ENCODE results near the gene TMEM54. TPM values are rescaled to one million over a fixed set of nuclear protein-coding genes. Genes with fewer than 3 reads are reported as not detected.

Gene TMEM54
- total RNA-seq, 1 experiment from 2014 or later = 102 TPM

DNA sequence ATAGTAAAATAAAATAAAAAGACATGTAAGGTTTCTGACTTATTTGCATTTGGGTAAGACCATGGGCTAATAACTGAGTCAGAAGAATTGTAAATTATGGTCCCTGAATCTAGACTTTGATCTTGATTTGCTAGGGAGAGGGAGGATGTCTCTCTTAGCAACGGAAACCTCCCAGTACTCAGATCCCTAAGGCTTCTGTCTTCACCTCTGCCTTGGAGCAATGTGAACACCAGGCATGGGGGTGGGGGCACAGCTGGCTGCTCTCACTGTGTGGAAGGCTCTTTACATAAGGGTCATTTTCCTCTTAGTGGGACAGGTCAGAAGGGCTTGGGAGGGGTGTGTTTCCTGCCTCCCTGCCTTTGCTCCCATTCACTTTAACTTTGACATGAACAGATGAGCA lies 17.0 kb upstream of the TMEM54 start:
- Histone ChIP-seq H2AFZ (no peak overlapping the region), H3K9me2 (ENCODE audit: insufficient read depth) (no peaks in the 10 kb centered on the region), H3F3A (ENCODE audit: insufficient read depth, low read depth) (peaks cover 3% of the 10 kb centered on the region; the same call in 1 of the 2 replicates), H3K4me1 (replicated peaks; ENCODE audit: insufficient read depth) (no peaks in the 10 kb centered on the region), H3K27me3 (ENCODE audit: insufficient read depth, low read depth) (no peaks in the 10 kb centered on the region), H3K27ac (no peak overlapping the region), H3K36me3 (ENCODE audit: low read depth) (no peaks in the 10 kb centered on the region), H3K4me2 (no peak overlapping the region), H3K4me3 (no peak overlapping the region), H3K9me3 (ENCODE audit: insufficient read depth, low read depth) (no peaks in the 10 kb centered on the region), H3K79me2 (ENCODE audit: low read depth) (no peaks in the 10 kb centered on the region), H4K20me1 (ENCODE audit: insufficient read depth) (no peaks in the 10 kb centered on the region)
- POLR2A ChIA-PET (ENCODE audit: unreplicated experiment) = no interaction called here
- BruUV-seq (replicated peaks) = no TSS peak
- intact Hi-C loops (cut with micrococcal nuclease; ENCODE audit: unreplicated experiment) = no loop called here
- TF ChIP-seq EZH2 (IDR thresholded peaks at IDR 0.05; ENCODE audit: low read depth) = no peak
- no peak for TF ChIP-seq CTCF (conservative IDR thresholded peaks at IDR 0.05)
- CTCF ChIA-PET = no interaction called here
- no peak for DNase-seq

DNA sequence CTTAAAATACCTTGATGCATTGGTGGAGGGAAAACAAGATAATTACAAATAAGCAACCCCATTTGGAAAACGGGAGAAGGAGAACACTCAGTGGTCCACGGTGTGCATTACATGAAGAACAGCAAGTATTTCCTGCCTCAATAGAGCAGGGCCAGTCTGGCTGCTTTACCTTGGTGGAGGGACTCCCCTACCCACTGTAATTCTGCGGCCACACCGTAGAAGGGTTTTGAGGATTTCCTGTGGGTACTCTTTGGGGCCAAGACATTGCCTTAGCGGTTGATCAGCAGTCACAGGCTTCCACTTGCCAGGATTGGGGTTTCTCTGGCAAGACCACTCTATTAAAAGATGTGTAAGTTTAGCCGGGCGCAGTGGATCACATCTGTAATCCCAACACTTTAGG lies 16.3 kb upstream of the TMEM54 start:
- Histone ChIP-seq H4K20me1 (ENCODE audit: insufficient read depth) (no peaks in the 10 kb centered on the region), H3F3A (ENCODE audit: insufficient read depth, low read depth) (peaks cover 3% of the 10 kb centered on the region; the same call in 1 of the 2 replicates), H3K27me3 (ENCODE audit: insufficient read depth, low read depth) (no peaks in the 10 kb centered on the region), H3K79me2 (ENCODE audit: low read depth) (no peaks in the 10 kb centered on the region), H3K4me3 (no peak overlapping the region), H2AFZ (no peak overlapping the region), H3K4me2 (no peak overlapping the region), H3K4me1 (replicated peaks; ENCODE audit: insufficient read depth) (no peaks in the 10 kb centered on the region), H3K9me3 (ENCODE audit: insufficient read depth, low read depth) (no peaks in the 10 kb centered on the region), H3K9me2 (ENCODE audit: insufficient read depth) (no peaks in the 10 kb centered on the region), H3K27ac (no peak overlapping the region), H3K36me3 (ENCODE audit: low read depth) (no peaks in the 10 kb centered on the region)
- intact Hi-C loops (cut with micrococcal nuclease; ENCODE audit: unreplicated experiment) = no loop called here
- BruUV-seq (replicated peaks) = no TSS peak
- no peak for TF ChIP-seq EZH2 (IDR thresholded peaks at IDR 0.05; ENCODE audit: low read depth)
- TF ChIP-seq CTCF (conservative IDR thresholded peaks at IDR 0.05) = no peak
- ChIA-PET POLR2A (ENCODE audit: unreplicated experiment) (no interaction called here), CTCF (no interaction called here)
- no peak for DNase-seq

DNA sequence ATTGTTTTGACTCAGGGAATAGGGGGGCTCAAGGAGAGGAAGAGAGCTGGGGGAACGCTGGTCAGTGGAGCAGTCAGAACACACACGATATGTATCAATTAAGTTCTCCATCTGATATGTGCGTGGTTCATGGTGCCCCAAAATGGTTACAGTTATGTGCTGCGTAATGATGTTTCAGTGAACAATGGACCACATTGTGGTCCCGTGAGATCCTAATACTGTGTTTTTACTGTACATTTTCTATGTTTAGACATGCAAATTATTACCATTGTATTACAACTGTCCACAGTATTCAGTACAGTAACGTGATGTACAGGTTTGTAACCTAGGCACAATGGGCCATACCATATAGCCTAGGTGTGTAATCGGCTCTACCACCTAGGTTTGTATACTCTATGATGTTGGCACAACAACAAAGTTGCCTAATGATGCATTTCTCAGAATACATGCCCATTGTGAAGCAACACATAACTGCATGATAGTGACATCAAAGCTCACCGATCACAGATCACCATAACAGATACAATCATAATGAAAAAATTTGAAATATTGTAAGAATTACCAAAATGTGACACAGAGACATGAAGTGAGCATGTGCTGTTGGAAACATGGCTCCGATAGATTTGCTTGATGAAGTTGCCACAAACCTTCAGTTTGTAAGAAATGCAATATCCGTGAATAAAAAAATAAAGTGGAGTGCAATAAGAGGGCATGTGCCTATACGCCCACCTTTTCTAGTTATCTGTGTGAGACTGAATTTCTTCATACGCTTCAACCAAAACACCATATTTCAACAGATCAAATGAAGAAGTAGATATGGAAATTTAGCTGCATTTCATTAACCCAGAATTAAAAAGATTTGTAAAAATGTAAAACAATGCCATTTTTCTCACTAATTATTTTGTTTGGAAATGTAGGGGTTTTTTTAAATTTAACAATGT lies 14.8 kb upstream of the TMEM54 start:
- H3K36me3 ChIP-seq (ENCODE audit: low read depth) = no peaks in the 10 kb centered on the region
- H3K27ac ChIP-seq = no peak overlapping the region
- no peaks in the 10 kb centered on the region for H3K79me2 ChIP-seq (ENCODE audit: low read depth)
- H3K9me2 ChIP-seq (ENCODE audit: insufficient read depth) = no peaks in the 10 kb centered on the region
- H3F3A ChIP-seq (ENCODE audit: insufficient read depth, low read depth) = peaks cover 3% of the 10 kb centered on the region; the same call in 1 of the 2 replicates
- no peak overlapping the region for H3K4me2 ChIP-seq
- no peak overlapping the region for H2AFZ ChIP-seq
- no peak overlapping the region for H3K4me3 ChIP-seq
- no peaks in the 10 kb centered on the region for H3K4me1 ChIP-seq (replicated peaks; ENCODE audit: insufficient read depth)
- no peaks in the 10 kb centered on the region for H3K9me3 ChIP-seq (ENCODE audit: insufficient read depth, low read depth)
- ChIA-PET POLR2A (ENCODE audit: unreplicated experiment) (no interaction called here), CTCF (no interaction called here)
- no peak for DNase-seq
- intact Hi-C loops (cut with micrococcal nuclease; ENCODE audit: unreplicated experiment) = no loop called here
- BruUV-seq (replicated peaks) = no TSS peak
- no peaks in the 10 kb centered on the region for H4K20me1 ChIP-seq (ENCODE audit: insufficient read depth)
- H3K27me3 ChIP-seq (ENCODE audit: insufficient read depth, low read depth) = no peaks in the 10 kb centered on the region
- TF ChIP-seq EZH2 (IDR thresholded peaks at IDR 0.05; ENCODE audit: low read depth) = no peak
- no peak for TF ChIP-seq CTCF (conservative IDR thresholded peaks at IDR 0.05)

All from PC-9 (cell line).